Adrenal gland (tissue), 12 donors: ENCODE data around the gene CIPC. TPM values are rescaled to one million over a fixed set of nuclear protein-coding genes. Genes with fewer than 3 reads are reported as not detected.

Experiments used
- DNase-seq, 7 donors: peaks; one replicate each; pipeline ENCODE4 v3.0.0-alpha.2; 2019 to 2020
- H3K27ac ChIP-seq, 5 donors: fragments of 200-600 bp; sonication (generic) in 4 of 5; 1 replicate in 3 of 5; 2 replicates in 2 of 5; pipeline versions ENCODE4 v1.5.1 to v1.8.0; 2016 to 2020; ENCODE audit warnings: mild to moderate bottlenecking in 1 of 5
- H3K27me3 ChIP-seq: fragments of 200-600 bp; 2 replicates; pipeline ENCODE4 v1.8.0; 2021
- H3K36me3 ChIP-seq, 2 donors: fragments of 200-600 bp; replicated peaks in 1 of 2; 1 replicate in 1 of 2; 2 replicates in 1 of 2; pipeline versions ENCODE4 v1.5.1 to v1.8.0; 2018 to 2022
- H3K4me1 ChIP-seq, 2 donors: fragments of 200-600 bp; replicated peaks in 1 of 2; 1 replicate in 1 of 2; 2 replicates in 1 of 2; pipeline versions ENCODE4 v1.5.1 to v1.8.0; 2018 to 2021
- H3K4me3 ChIP-seq, 4 donors: fragments of 200-600 bp; sonication (generic) in 3 of 4; one replicate each; pipeline ENCODE4 v1.5.1; 2016 to 2018
- H3K9me3 ChIP-seq, 3 donors: fragments of 200-600 bp; sonication (generic) in 1 of 3; replicated peaks in 1 of 3; 1 replicate in 2 of 3; 2 replicates in 1 of 3; pipeline versions ENCODE4 v1.5.1 to v1.8.0; 2016 to 2021
- CTCF ChIP-seq, 6 experiments: fragments of 450-650 bp in 4 of 6; fragments of 200-600 bp in 2 of 6; sonication (generic) in 1 of 6; IDR thresholded peaks; 1 replicate in 5 of 6; 2 replicates in 1 of 6; pipeline versions ENCODE4 v1.5.1 to v1.8.0; 2016 to 2021; ENCODE audit warnings: antibody characterized with exemption in 6 of 6, mild to moderate bottlenecking in 2 of 6, moderate library complexity in 1 of 6
- POLR2A ChIP-seq, 2 donors: fragments of 450-650 bp; IDR thresholded peaks; one replicate each; pipeline ENCODE4 v1.6.1; 2017; ENCODE audit warnings: antibody characterized with exemption in 2 of 2, mild to moderate bottlenecking in 2 of 2, moderate library complexity in 1 of 2
- WGBS, 4 donors: extraction: QIAGEN DNeasy Blood & Tissue Kit in 2 of 4; methylation state at CpG; one replicate each; pipeline versions ENCODE4 v1.1.5 to v1.1.7; 2013 to 2017; 5-methylcytosine and 5-hydroxymethylcytosine counted together
- intact Hi-C, 2 donors: fragments of 100-400 bp; cut with DNase I; formaldehyde crosslinking; loops; one replicate each; pipeline versions ENCODE4 v1.14.1 to v1.15.0; 2022 to 2023
- polyA plus RNA-seq, 3 donors: library from polyadenylated mRNA; stranded (reverse); fragments of 200-250 nt in 2 of 3; fragments of 350-450 nt in 1 of 3; fragmentation: Illumina TruSeq in 1 of 3; extraction: RNeasy Lipid Tissue Mini Kit (QIAGEN cat#74804) in 1 of 3; gene quantifications; one replicate each; pipeline ENCODE4 v1.2.3, GENCODE V29; 2013 to 2014
- total RNA-seq, 9 donors: library from RNA; depleted of rRNA in 4 of 9; stranded (reverse); fragments of >200 nt in 4 of 9; fragments of 120-200 nt in 1 of 9; fragmentation: NEBNext Ultra II Directional in 1 of 9; extraction: Animal tissue kit (Norgen Biotek cat#: 25700) in 1 of 9; gene quantifications; one replicate each; pipeline versions ENCODE4 v1.1.0 to v1.2.4, GENCODE V29; 2013 to 2023
- donor health status: healthy with polysubstance abuse.
- donor health status: Bipolar disorder and iron deficiency.
- donor health status: DM: yes; HTN: yes; CAD: no.
- donor health status: DM: no; HTN: no; CAD: no.
- donor health status: DM: no; HTN: no; CAD: no.
- donor health status: DM: yes; HTN: yes; CAD: no.

The CIPC gene
- total and polyA plus RNA-seq, 12 donors: 3.7 to 48.6 (median 26.1) TPM

- no peak overlapping the region for H3K27ac ChIP-seq
- DNase-seq: peak in 6 of 7 donors; percentile 41 to 73 (median 66)
Measured at GRCh38 chr14:77107228-77107627, 9.2 kb downstream of the CIPC start.

GRCh38 chr14:77108753-77109152 lies 10.7 kb downstream of the CIPC start:
- Histone ChIP-seq H3K36me3 (peaks cover 0 to 37% of the 10 kb centered on the region in 2 donors), H3K9me3 (no peaks in the 10 kb centered on the region)

More at GRCh38 chr14:77107228-77107627, 9.2 kb downstream of the CIPC start:
- no peaks in the 10 kb centered on the region for H3K27me3 ChIP-seq
- peaks cover 0 to 31% of the 10 kb centered on the region in 2 donors for H3K36me3 ChIP-seq
- intact Hi-C loops: no loop called here
- no peak overlapping the region for H3K4me3 ChIP-seq
- 56 to 74% (median 67%) methylated on average over 2 of the region's 2 CpGs for WGBS, 4 donors
- TF ChIP-seq CTCF (IDR thresholded peaks at IDR 0.05) (no peak), POLR2A (IDR thresholded peaks at IDR 0.05) (no peak)
- peaks cover 5 to 58% of the 10 kb centered on the region in 2 donors for H3K4me1 ChIP-seq
- no peaks in the 10 kb centered on the region for H3K9me3 ChIP-seq

GRCh38 chr14:77109656-77110055 lies 11.6 kb downstream of the CIPC start:
- Histone ChIP-seq H3K36me3 (peaks cover 0 to 46% of the 10 kb centered on the region in 2 donors), H3K4me1 (peaks cover 5 to 40% of the 10 kb centered on the region in 2 donors), H3K9me3 (no peaks in the 10 kb centered on the region), H3K27ac (no peak overlapping the region), H3K27me3 (no peaks in the 10 kb centered on the region), H3K4me3 (no peak overlapping the region)
- intact Hi-C loops: no loop called here
- DNase-seq: no peak
- 82 to 91% (median 90%) methylated on average over 6 of the region's 6 CpGs for WGBS, 4 donors
- TF ChIP-seq POLR2A (IDR thresholded peaks at IDR 0.05) (no peak), CTCF (IDR thresholded peaks at IDR 0.05) (no peak)

More at GRCh38 chr14:77108753-77109152, 10.7 kb downstream of the CIPC start:
- intact Hi-C loops: no loop called here
- Histone ChIP-seq H3K4me1 (peaks cover 5 to 46% of the 10 kb centered on the region in 2 donors), H3K27ac (no peak overlapping the region), H3K27me3 (no peaks in the 10 kb centered on the region), H3K4me3 (no peak overlapping the region)
- no peak for DNase-seq
- no peak for TF ChIP-seq CTCF (IDR thresholded peaks at IDR 0.05)
- no peak for TF ChIP-seq POLR2A (IDR thresholded peaks at IDR 0.05)
- 85 to 92% (median 88%) methylated on average over 2 of the region's 2 CpGs for WGBS, 4 donors

GRCh38 chr14:77110286-77110685 lies 12.2 kb downstream of the CIPC start:
- Histone ChIP-seq H3K4me1 (peaks cover 0 to 33% of the 10 kb centered on the region in 2 donors), H3K36me3 (peaks cover 0 to 51% of the 10 kb centered on the region in 2 donors)

More at GRCh38 chr14:77110286-77110685, 12.2 kb downstream of the CIPC start:
- Histone ChIP-seq H3K27me3 (no peaks in the 10 kb centered on the region), H3K9me3 (no peaks in the 10 kb centered on the region), H3K4me3 (no peak overlapping the region), H3K27ac (peak overlapping the region in 1 of 5 donors; percentile 50)
- DNase-seq: no peak
- no peak for TF ChIP-seq CTCF (IDR thresholded peaks at IDR 0.05)
- no peak for TF ChIP-seq POLR2A (IDR thresholded peaks at IDR 0.05)
- intact Hi-C loops: no loop called here
- WGBS, 4 donors: 81 to 96% (median 89%) methylated on average over 1 of the region's 1 CpG
